Esophagus mucosa (tissue), 1 donor: ENCODE measurements around the gene TSPAN19. TPM values are rescaled to one million over a fixed set of nuclear protein-coding genes. Genes with fewer than 3 reads are reported as not detected.
"Not testable (repeated sequence)": the region's sequence is repeated elsewhere in the genome, so short reads cannot be mapped to it uniquely, and the experiment has no call there.

Source experiments
- ATAC-seq: fragments of 200-7000 bp; cut with Tn5 transposase; one replicate; pipeline ENCODE4 v1.9.1; 2020
- total RNA-seq: library from RNA; stranded (reverse); gene quantifications from one replicate; pipeline ENCODE4 v1.2.4, GENCODE V29; 2023
- donor health status: DM: yes; HTN: yes; CAD: no.

TSPAN19 gene
- not detected for total RNA-seq

DNA sequence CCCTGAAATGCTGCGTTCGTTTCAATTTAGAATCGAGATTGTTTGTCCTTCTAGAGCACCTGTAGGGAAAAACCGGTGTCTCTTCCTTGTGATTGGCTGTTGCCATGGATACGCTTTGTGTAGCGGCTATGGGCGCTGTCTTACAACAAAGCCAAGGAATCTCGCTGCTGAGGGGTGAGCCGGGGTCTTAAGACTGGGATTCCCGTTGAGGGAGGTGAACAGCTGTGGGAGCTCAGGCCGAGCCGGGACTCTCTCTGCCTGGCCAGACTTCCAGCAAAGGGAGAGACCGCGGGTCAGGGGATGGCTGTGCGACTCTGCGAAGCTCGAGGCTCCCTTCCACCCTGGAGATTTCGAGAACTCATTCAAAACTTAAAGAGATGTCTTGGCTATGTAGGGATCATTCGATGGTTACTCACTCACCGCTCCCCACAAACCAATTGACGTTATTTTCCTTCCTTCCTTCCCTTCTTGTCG, at the start of gene TSPAN19, which contains the start of gene LRRIQ1:
Gene TSPAN19 (minus strand): TSS at position 44 of the 474 bp plus-strand sequence. CDS start 6,331 bp downstream, outside the sequence.
Gene LRRIQ1 (plus strand): TSS at position 118 of the 474 bp plus-strand sequence. CDS start 1,826 bp downstream, outside the sequence.
- peak; percentile 78 for ATAC-seq

DNA sequence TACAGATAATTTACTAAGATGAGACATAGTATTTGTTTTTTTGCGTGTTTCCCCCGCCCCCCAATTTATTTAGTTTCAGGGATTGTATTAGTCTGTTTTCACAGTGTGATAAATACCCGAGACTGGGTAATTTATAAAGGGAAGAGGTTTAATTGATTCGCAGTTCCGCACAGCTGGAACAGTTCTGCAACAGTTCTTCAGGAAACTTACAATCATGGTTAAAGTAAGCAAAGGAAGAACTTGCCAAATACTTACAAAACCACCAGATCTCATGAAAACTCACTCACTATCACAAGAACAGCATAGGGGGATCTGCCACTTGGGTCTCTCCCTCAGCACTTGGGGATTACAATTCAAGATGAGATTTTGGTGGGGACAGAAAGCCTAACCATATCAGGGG, 49.0 kb upstream of the TSPAN19 start:
- no peak for ATAC-seq

DNA sequence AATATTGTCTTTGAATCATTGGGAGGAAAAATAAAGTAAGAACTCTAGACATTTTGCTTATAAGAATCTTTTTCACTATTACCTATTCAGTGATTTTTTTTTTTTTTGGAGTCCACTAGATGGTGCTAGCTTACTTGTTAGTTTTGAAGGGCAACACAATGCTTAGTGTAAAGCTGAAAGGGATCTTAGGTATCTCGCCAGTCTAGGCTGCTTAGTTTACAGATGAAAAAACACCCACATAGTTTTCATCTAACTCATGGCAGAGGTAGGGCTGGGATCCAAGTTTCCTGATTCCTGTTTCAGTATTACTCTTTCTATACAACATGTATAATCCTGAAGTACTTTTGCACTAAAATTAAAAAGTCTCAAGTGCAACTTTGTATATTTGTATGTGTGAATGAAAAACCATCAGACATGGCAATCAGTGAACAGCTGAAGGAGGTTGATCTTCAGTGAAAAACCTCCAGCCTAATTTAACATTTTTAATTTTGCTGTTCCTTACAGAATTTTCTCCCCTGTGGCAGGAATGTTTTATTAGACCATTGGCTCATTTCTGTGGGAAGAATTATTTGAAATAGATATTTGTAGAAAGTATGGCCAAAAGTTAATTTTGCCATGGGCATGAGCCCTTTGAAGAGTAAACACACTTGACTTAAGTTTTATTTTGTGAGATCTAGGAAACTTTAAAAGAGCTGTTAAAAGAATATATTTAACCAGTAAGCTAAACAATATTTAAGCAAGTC, 40.8 kb upstream of the TSPAN19 start:
- peak; percentile 91 for ATAC-seq

DNA sequence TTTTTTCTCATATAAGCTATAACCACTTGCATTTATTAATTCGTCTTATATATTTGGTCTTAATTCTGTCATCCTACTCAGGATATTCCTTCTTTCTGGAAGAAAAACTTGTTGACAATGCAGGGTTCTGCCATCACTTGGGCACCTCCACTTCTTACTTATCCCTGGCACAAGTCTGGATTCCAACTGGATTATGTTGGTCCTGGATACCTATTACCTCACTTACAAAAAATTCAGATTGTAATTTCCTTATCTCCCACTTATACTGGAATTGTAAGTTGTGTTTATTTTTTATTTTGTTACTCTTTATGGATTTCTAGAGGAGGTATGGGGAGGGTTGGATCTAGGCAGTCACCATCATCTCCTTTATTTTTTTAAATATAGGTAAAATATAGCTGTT, 36.7 kb upstream of the TSPAN19 start:
- no peak for ATAC-seq

DNA sequence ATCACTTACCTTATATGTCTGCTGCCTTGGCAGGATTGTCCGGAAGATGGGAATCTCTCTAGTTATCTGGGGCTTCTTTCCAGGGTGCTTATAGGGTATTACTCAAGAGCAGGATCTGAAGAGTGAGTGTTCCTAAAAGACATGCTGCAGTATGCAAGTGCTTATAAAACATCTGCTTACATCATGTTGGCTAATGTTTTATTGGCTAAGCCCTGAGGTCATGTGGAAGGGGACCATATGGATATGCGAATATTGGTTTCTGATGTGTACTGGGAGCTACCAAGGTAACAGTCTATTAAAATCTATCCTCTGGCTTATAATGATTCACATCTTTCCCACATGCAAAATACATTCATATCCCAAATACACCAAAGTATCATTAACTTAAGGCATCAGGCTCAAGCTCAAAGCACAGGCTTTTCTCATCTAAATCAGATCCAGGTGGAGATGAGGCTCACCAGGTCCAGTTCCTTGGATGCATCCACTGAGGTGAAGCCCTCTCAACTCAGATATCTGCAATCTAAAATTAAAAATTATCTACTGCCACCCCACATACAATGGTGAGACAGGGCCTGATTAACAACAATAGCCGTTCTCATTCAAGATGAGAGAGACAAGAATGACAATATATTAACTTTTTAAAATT, 29.9 kb upstream of the TSPAN19 start:
- ATAC-seq, result no peak

DNA sequence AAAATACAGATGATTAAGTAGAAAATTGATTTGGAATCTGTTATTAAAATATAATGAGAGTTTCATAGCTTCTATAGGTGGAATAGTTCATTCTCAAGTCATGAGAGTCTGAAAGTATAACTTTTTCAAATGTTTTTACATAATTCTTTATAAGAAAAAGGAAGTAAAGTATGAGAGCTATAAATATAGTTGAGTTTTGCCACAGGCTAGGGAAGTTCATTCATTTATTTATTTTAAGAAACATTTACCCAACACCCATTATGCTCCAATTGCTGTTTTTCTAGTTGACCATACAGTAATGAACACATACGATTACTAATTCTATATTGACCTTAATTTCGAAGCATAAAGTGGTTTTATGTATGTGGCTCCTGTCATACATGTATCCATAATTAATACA, 24.8 kb upstream of the TSPAN19 start:
- no peak for ATAC-seq

DNA sequence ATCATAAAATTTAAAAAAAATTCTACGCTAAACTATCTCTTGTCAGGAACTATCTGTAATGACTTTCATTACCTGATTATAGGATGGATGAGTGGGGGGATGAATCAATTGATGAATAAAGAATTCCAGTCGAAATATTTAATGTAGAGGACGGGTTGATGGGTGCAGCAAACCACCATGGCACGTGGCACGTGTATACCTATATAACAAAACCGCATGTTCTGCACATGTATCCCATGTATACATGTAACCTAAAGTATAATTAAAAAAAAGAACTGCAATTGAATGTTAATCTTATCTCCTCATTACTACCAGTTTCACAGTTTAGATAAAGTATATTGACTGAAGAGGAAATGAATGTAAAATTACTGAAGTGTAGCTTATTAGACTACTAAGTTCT, 23.5 kb upstream of the TSPAN19 start:
- ATAC-seq, result no peak

DNA sequence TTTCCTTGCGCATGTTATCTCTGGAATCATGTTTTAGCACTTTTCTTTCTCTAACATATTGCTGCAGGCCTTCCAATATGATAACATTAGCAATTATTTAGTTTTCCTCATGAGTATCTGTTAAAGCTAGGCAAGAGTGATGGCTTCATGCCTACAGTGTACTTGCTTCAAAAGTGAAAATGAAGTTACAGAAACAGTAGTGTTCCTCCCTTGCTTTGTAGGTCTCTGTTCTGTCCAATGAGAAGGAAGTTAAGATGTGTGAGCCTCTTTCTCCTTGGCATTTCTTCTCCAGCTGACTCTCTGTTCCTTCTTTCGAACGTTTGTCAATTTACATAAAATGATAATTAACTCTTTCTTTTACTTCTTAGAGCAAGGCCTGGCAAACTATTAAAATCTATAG, 22.3 kb upstream of the TSPAN19 start:
- no peak for ATAC-seq

DNA sequence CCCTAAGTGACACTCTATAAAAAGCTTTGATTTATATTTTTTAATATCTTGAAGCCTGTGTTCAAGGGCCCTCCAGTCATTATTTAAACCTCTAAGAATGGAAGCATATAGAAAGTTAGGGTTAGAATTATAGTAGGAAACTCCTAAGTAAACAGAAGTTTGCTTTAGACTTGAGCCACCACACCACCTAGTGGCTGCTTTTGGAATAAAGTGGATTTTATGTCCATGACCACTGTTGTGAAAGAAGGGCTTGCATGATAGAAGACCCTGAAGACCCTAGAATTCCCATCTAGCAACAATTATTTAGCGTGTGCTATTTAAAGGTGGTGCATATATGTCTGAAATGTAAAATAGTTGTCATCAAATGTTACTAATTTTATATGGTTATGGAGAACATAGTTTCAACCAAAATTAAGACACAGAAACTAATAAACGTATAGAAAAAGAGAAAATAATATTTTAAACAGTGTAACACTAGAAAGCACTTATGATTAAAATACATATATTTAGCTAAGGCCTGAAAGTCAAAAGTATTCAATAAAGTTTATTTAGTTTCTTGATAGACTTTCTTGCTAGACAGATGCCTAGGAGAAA, 21.4 kb upstream of the TSPAN19 start:
- peak; percentile 48 for ATAC-seq

DNA sequence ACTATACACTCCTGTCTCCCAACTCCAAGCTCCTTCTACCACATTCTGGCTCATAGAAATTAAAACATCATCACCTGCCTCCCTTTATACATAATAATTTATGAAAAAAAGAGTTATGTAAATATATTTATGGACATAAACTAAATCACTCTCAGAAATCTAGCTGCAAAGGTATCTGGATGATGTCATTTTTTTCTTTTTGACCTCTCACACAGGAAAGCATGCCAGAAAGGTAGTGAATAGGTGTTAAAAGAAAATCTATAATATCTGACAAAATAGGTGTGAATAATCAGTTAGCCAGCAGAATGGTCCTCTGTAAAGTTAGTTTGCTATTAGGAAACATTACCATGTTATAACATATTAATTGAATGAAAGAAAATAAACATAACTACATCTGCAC, 7.8 kb upstream of the TSPAN19 start:
- no peak for ATAC-seq

DNA sequence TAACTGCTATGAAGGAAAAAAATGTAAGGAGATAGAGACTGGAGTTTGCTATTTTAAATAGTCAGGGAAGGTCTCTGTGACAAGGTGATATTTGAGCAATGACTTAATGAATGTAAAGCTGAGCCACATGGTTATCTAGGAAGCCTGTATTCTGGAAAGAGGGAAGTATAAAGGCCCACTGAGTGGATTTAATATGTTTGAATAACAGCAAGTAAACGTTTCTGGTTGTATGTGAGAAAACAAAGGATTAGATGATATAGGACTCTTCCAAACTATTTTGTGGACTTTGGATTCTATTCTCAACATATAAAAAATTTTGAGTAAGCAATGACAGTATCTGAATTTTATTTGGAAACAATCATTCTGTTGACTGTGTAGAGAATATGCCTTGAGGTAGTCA, 5.3 kb upstream of the TSPAN19 start:
- no peak for ATAC-seq

DNA sequence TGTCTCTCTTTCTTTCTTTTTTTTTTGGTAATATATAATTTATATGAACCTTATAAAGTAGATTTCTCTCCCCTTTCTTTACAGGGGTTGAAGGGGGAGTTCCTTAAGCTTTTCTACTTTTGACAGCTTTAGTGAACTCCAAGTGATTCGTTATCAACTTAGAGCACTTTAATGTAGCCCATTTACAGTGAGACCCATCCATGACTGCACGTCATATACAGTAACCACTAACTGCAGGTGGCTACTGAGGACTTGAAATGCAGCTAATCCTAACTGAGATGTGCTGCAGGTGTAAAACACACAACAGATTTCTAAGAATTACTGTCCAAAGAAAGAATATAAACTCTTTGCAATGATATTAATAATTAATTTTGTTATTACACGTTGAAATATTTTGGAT, 656 bp upstream of the TSPAN19 start:
- no peak for ATAC-seq

DNA sequence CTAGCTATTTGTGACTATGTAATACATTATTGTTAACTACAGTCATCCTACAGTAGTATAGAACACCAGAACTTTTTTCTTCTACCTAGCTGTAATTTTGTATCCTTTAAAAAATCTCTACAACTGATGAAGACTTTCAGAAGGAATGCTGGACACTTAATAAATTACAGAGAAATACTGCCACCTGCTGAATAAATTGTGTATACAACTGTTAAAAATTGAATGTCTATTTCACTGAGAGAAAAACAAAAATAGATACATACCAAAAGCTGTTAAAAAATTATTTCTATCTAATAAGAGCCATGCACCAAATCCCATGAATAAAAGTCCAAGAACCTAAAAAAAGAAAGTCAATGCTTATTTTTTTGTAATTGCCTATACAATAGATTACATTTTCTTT, 6.6 kb downstream of the TSPAN19 start:
- no peak for ATAC-seq

DNA sequence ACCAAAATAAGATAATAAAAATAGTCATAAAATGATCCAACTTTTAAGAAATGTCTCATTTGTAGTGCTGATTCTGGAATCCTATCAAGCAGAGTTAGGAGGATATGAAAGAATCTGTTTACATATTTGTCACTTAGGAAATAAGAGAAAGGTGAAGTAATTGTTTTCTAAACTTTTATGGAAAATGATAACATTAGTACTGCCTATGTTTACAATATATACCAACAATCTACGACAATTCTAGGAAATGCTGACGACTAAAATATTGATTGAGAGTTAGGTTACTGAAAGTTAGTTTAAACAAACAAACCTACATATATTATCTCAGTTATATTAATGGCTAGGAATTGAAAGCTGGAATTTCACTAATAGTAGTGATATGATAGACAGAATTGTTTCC, 18.0 kb downstream of the TSPAN19 start:
- ATAC-seq, result no peak

DNA sequence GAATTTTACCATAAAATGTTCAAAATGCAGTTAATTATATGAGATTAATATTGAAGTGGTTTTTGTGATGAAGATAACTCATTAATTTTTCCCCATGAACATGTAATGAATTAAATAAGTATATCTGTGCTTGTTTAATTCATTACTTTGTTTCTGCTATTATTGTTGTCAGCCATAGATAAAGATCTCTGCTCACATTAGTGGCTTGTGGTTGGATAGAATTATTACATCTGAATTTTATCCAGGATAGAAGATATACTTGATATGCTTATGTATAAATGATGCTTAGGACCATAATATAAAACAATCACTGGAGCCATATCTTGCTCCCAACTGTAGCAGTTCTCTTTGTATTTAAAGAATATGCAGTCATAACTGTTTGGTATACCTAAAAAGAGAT, 18.5 kb downstream of the TSPAN19 start:
- no peak for ATAC-seq

DNA sequence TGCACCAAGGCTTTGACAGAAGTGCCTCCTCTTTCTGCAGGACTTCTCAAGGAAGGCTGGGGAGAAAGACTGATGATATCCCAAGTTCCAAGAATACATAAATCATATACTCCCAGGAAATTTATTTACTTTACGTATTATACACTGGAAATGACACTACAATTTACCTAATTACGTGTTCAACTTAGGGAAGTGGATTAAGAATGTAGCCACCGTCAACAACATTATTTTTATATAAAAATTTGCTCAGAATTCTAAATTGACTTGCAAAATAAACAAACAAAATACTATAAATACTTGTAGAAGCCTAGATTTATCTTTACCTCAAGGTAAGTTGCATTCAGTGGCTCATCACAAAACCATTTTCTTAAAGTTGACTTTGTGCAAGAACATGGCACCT, 18.9 kb downstream of the TSPAN19 start:
- ATAC-seq, result no peak

DNA sequence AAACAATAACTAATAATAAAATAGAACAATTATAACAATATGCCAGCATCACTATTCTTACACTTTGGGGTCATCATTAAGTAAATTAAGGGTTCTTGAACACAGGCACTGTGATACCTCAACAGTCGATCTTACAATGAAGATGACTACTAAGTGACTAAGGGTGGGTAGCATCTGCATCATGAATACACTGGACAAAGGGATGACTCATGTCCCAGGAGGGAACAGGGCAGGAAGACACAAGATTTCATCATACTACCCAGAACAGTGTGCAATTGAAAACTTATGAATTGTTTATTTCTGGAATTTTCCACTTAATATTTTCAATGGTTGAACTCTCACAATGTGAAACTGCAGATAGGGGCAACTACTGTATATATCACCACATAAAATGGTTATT, 19.7 kb downstream of the TSPAN19 start:
- peak; percentile 95 for ATAC-seq

DNA sequence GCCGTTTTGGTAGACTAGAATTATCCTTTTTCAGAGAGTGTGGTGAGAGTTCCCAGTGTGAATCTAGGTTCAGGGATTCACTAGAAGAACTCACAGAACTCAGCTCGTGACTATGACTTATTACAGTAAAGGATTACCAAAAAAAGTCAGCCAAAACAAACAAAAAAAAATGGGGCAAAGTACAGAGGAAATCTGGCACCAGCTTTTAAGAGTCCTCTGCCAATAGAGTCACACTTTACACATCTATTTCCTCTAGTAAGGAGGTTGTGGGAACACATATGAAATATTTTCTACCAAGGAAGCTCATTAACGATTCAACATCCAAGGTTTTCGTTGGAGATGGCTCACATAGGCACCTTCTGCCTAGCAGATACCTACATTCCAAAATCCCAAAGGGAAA, 28.2 kb downstream of the TSPAN19 start:
- ATAC-seq, result no peak

DNA sequence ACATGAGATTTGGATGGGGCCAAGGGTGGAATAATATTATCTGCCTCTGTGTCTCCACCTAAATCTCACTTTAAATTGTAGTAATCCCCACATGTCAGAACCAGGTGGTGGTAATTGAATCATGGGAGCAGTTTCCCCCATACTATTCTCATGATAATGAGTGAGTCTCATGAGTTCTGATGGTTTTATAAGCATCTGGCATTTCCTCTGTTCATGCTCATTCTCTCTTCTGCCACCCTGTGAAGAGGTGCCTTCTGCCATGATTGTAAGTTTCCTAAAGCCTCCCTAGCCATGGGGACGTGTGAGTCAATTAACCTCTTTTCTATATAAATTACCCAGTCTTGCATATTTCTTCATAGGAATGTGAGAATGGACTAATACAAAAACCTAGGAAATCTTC, 29.9 kb downstream of the TSPAN19 start:
- no peak for ATAC-seq

DNA sequence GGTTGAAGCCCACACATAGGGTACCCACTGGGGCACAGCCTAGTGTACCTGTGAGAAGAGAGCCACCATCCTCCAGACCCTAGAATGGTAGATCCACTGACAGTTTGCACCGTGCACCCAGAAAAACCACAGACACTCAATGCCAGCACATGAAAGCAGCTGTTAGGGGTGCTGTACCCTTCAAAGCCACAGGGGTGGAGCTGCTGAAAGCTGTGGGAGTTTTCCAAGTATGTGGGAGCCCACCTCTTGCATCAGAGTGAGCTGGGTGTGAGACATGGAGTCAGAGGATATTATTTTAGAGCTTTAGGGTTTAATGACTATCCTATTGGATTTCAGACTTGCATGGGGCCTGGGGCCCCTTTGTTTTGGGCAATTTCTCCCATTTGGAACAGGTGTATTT, 30.5 kb downstream of the TSPAN19 start:
- no peak for ATAC-seq

DNA sequence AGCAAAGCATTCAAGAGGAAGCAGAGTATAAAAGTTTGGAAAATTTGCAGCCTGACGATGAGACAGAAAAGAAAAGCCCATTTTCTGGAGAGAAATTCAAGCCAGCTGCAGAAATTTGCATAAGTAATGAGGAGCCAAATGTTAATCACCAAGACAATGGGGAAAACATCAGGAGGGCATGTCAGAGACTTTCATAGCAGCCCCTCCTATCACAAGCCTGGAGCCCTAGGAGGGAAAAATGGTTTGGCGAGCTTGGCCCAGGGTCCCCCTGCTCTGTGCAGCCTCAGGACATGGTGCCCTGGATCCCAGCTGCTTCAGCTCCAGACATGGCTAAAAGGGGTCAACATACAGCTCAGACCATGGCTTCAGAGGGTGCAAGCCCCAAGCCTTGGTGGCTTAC, 31.0 kb downstream of the TSPAN19 start:
- ATAC-seq, result not testable (repeated sequence)

DNA sequence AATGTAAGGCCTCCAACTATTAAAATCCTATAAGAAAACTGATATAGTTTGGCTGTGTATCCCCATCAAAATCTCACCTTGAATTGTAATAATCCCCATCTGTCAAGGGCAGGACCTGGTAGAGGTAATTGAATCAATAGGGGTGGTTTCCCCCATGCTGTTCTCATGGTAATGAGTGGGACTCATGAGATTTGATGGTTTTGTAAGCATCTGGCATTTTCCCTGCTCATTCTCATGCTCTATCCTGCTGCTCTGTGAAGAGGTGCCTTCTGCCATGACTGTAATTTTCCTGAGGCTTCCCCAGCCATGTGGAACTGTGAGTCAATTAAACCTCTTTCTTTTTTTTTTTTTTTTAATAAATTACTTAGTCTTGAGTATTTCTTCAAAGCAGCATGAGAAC, 31.9 kb downstream of the TSPAN19 start:
- no peak for ATAC-seq

DNA sequence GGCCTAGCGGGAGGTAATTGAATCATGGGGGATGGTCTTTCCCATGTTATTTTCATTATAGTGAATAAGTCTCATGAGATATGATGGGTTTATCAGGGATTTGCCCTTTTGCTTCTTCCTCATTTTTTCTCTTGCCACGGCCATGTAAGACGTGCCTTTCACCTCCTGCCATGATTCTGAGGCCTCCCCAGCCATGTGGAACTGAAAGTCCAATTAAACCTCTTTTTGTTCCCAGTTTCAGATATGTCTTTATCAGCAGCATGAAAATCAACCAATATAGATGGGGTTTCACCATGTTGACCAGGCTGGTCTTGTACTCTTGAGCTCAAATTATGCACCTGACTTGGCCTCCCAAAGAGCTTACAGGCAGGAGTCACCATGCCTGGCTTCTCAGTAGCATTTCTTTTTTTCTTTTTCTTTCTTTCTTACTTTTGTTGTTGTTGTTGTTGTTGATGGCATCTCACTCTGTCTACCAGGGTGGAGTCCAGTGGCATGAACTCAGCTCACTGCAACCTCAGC, 33.2 kb downstream of the TSPAN19 start:
- no peak for ATAC-seq

DNA sequence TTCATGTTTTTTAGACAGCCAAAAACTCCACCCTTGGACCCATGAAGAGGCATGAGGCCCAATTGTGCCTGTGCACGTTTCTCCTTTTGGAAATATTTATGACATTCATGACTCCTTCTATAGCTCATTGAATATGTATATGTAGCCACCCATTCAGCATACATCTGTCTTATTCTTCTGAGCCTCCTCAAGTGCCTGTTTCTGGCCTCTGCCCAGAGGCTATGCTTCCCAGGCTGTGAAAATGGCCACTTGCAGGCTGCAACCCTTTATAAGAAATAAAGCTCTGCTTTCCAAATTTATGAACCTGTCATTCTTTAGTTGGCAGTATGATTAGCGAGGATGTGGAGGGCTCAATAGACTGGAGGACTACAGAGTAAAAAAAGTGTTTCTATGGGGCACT, 35.3 kb downstream of the TSPAN19 start:
- ATAC-seq, result no peak
